A549 treated with dexamethasone at 1 μM for 4 hours (cell line): ENCODE results near the gene ZBTB8A. TPM values are rescaled to one million over a fixed set of nuclear protein-coding genes. Genes with fewer than 3 reads are reported as not detected.

ENCODE experiments used
- total RNA-seq: library from RNA; stranded (reverse); fragments of 200-300 nt; extraction: Qiagen RNA extraction; gene quantifications from 5 replicates; pipeline ENCODE4 v1.2.3, GENCODE V29; 2022

Gene ZBTB8A
- 3.4 to 5.0 TPM (median 4.0 TPM) in 5 replicates for total RNA-seq

DNA sequence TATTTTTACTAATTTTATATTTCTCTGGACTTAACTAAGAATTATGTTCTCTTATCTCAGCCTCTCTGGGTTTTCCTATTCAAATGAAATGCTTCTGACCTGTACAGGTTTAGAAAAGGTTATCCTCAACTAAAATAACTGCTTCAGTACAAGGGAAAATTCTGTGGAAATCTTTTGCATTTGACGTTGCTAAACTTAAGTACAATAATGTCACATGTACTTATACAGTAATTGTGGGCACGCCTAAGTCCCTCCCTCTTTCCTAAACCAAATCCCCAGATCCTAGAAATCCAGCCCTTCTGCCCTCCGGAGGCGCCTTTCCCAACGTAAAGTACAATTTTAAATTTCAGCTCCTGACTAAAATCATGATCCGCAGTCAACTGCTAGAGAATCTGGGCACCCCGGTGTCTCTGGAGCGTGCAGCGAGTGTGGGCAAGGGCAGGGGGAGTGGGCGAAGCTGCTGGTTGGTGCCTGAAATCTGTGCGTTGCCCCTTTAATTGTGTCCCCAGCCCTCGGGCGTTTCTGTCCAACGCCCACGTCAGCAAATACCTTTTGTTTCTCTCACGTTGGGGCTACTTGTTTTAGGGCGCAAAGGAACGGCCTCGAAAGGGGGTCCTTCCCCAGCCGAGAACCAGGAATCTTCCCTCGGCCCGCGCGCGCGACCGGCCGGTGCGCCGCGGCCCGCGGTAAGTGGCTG is at the start of gene ZBTB8A:
TSS of gene ZBTB8A (plus strand) at position 541 of the 697 bp plus-strand sequence. CDS start 53,505 bp downstream, outside the sequence.

GRCh38 chr1:32650248-32650751 is 111.1 kb downstream of the ZBTB8A start, which contains the start of gene ZBTB8OS:
ZBTB8OS (minus strand) TSS chr1:32650550; CDS start chr1:32650529, 21 bp downstream.

GRCh38 chr1:32650752-32651460 is 111.7 kb downstream of the ZBTB8A start, which contains the start of gene RBBP4:
RBBP4 (plus strand) TSS chr1:32651208; CDS start chr1:32651307, 99 bp downstream.

Other genes starting within 250 kb of the ZBTB8A start
- 47.9 to 53.4 TPM (median 52.1 TPM) in 5 replicates for gene HDAC1, start 247.3 kb upstream of the ZBTB8A start, total RNA-seq
- gene MARCKSL1, start 203.2 kb upstream of the ZBTB8A start, total RNA-seq = 55.1 to 67.3 TPM (median 65.9 TPM) in 5 replicates
- 1.2 to 3.3 TPM (median 2.6 TPM) in 5 replicates for gene FAM229A, start 176.9 kb upstream of the ZBTB8A start, total RNA-seq
- 0.13 to 0.18 TPM (median 0.15 TPM) in 3 of 5 replicates, not detected in the others for gene TSSK3, start 176.9 kb upstream of the ZBTB8A start, total RNA-seq
- gene BSDC1, start 145.0 kb upstream of the ZBTB8A start, total RNA-seq = 17.4 to 21.5 TPM (median 20.1 TPM) in 5 replicates
- not detected in 5 replicates for gene ZBTB8B, start 74.4 kb upstream of the ZBTB8A start, total RNA-seq
- gene ZBTB8OS, start 111.1 kb downstream of the ZBTB8A start, total RNA-seq = 35.3 to 60.6 TPM (median 38.3 TPM) in 5 replicates
- 72.2 to 89.2 TPM (median 80.2 TPM) in 5 replicates for gene RBBP4, start 111.8 kb downstream of the ZBTB8A start, total RNA-seq
- gene SYNC, start 163.3 kb downstream of the ZBTB8A start, total RNA-seq = 11.6 to 19.6 TPM (median 15.8 TPM) in 5 replicates